SK-N-SH treated with all-trans-retinoic acid at 6 μM for 48 hours (cell line): ENCODE results near the gene SEPTIN5.

Experiments used
- BACH2 ChIP-seq: fragments of 250-450 bp; sonication (Bioruptor Pico); IDR thresholded peaks from 2 replicates; pipeline ENCODE4 v1.9.0; 2021; ENCODE audit warnings: mild to moderate bottlenecking, borderline replicate concordance
- CSDC2 ChIP-seq: fragments of 250-450 bp; sonication (Bioruptor Pico); IDR thresholded peaks from 2 replicates; pipeline ENCODE4 v1.5.0; 2020; ENCODE audit warnings: mild to moderate bottlenecking, moderate library complexity
- RARB ChIP-seq: fragments of 250-450 bp; sonication (Bioruptor Pico); IDR thresholded peaks from 2 replicates; pipeline ENCODE4 v1.8.0; 2021; ENCODE audit warnings: mild to moderate bottlenecking, moderate library complexity
- ZC3H10 ChIP-seq: fragments of 250-450 bp; sonication (Bioruptor Pico); IDR thresholded peaks from 2 replicates; pipeline ENCODE4 v1.5.1; 2021; ENCODE audit warnings: mild to moderate bottlenecking, moderate library complexity
- ZFP3 ChIP-seq: fragments of 250-450 bp; sonication (Bioruptor Pico); IDR thresholded peaks from 2 replicates; pipeline ENCODE4 v1.5.0; 2020; ENCODE audit warnings: mild to moderate bottlenecking, moderate library complexity
- ZFP30 ChIP-seq: fragments of 450-650 bp; formaldehyde crosslinking; IDR thresholded peaks from 2 replicates; pipeline ENCODE4 v1.5.0; 2022; ENCODE audit warnings: mild to moderate bottlenecking, moderate library complexity
- ZNF8 ChIP-seq: fragments of 450-650 bp; formaldehyde crosslinking; IDR thresholded peaks from 2 replicates; pipeline ENCODE4 v1.5.0; 2020; ENCODE audit warnings: mild to moderate bottlenecking, moderate library complexity
- TF ChIP-seq, protein P1 (sequence below): fragments of 250-450 bp; sonication (Bioruptor Pico); IDR thresholded peaks from 2 replicates; pipeline ENCODE4 v1.8.0; 2020; ENCODE audit warnings: mild to moderate bottlenecking, moderate library complexity, borderline replicate concordance
- TF ChIP-seq, protein P2 (sequence below): fragments of 250-450 bp; sonication (Bioruptor Pico); IDR thresholded peaks from 2 replicates; pipeline ENCODE4 v1.5.0; 2020; ENCODE audit warnings: mild to moderate bottlenecking, moderate library complexity
- TF ChIP-seq, protein P3 (sequence below): fragments of 250-450 bp; sonication (Bioruptor Pico); IDR thresholded peaks from 2 replicates; pipeline ENCODE4 v1.8.0; 2021; ENCODE audit warnings: low read depth, mild to moderate bottlenecking, moderate library complexity, borderline replicate concordance
- TF ChIP-seq, protein P4 (sequence below): fragments of 250-450 bp; sonication (Bioruptor Pico); IDR thresholded peaks from 2 replicates; pipeline ENCODE4 v1.5.1; 2020; ENCODE audit warnings: low read depth, mild to moderate bottlenecking, moderate library complexity

DNA sequence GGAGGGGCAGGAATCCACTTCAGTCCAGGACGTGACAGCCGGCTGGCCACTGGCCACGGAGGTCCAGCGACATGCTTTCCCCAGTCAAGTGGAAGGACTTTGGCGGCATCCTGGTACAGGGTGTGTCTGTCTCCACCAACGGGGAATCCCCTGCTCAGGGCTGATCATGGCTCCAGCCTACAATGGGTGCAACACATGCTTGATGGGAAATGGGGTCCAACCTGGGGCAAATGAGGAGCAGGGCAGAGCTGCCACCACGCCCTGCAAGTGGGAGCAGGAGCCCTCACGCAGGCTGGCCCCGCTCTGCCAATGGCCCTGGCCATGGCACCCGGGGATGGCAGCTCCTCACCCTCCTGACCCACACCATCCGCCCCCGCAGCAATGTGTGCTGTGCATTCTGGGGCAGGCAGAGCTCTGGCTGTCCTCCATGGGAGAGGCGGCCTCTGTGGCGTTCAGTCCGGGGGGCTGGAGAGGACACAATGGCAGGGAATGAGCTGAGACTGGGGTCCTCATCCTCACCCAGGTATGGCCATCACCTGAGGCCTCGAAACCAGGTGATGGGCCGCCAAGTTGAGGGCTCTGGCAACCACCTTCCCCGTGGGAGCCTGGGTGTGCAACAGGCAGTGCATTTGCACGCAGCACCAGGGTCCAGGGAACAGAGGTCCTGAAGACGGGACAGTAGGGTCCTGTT, 5.8 kb upstream of the SEPTIN5 start:
- no peak for TF ChIP-seq ZFP3 (CRISPR knock-in tag)
- TF ChIP-seq, protein P1, sequence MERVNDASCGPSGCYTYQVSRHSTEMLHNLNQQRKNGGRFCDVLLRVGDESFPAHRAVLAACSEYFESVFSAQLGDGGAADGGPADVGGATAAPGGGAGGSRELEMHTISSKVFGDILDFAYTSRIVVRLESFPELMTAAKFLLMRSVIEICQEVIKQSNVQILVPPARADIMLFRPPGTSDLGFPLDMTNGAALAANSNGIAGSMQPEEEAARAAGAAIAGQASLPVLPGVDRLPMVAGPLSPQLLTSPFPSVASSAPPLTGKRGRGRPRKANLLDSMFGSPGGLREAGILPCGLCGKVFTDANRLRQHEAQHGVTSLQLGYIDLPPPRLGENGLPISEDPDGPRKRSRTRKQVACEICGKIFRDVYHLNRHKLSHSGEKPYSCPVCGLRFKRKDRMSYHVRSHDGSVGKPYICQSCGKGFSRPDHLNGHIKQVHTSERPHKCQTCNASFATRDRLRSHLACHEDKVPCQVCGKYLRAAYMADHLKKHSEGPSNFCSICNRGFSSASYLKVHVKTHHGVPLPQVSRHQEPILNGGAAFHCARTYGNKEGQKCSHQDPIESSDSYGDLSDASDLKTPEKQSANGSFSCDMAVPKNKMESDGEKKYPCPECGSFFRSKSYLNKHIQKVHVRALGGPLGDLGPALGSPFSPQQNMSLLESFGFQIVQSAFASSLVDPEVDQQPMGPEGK (CRISPR knock-in tag) = no peak
- TF ChIP-seq, protein P2, sequence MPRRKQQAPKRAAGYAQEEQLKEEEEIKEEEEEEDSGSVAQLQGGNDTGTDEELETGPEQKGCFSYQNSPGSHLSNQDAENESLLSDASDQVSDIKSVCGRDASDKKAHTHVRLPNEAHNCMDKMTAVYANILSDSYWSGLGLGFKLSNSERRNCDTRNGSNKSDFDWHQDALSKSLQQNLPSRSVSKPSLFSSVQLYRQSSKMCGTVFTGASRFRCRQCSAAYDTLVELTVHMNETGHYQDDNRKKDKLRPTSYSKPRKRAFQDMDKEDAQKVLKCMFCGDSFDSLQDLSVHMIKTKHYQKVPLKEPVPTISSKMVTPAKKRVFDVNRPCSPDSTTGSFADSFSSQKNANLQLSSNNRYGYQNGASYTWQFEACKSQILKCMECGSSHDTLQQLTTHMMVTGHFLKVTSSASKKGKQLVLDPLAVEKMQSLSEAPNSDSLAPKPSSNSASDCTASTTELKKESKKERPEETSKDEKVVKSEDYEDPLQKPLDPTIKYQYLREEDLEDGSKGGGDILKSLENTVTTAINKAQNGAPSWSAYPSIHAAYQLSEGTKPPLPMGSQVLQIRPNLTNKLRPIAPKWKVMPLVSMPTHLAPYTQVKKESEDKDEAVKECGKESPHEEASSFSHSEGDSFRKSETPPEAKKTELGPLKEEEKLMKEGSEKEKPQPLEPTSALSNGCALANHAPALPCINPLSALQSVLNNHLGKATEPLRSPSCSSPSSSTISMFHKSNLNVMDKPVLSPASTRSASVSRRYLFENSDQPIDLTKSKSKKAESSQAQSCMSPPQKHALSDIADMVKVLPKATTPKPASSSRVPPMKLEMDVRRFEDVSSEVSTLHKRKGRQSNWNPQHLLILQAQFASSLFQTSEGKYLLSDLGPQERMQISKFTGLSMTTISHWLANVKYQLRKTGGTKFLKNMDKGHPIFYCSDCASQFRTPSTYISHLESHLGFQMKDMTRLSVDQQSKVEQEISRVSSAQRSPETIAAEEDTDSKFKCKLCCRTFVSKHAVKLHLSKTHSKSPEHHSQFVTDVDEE (CRISPR knock-in tag) = no peak
- TF ChIP-seq, protein P3, sequence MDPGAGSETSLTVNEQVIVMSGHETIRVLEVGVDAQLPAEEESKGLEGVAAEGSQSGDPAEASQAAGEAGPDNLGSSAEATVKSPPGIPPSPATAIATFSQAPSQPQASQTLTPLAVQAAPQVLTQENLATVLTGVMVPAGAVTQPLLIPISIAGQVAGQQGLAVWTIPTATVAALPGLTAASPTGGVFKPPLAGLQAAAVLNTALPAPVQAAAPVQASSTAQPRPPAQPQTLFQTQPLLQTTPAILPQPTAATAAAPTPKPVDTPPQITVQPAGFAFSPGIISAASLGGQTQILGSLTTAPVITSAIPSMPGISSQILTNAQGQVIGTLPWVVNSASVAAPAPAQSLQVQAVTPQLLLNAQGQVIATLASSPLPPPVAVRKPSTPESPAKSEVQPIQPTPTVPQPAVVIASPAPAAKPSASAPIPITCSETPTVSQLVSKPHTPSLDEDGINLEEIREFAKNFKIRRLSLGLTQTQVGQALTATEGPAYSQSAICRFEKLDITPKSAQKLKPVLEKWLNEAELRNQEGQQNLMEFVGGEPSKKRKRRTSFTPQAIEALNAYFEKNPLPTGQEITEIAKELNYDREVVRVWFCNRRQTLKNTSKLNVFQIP (CRISPR knock-in tag) = no peak
- TF ChIP-seq CSDC2 (CRISPR knock-in tag) = no peak
- TF ChIP-seq ZFP30 (CRISPR knock-in tag) = no peak
- TF ChIP-seq ZC3H10 (CRISPR knock-in tag) = no peak
- TF ChIP-seq RARB (CRISPR knock-in tag) = no peak
- TF ChIP-seq BACH2 (CRISPR knock-in tag) = no peak
- TF ChIP-seq, protein P4, sequence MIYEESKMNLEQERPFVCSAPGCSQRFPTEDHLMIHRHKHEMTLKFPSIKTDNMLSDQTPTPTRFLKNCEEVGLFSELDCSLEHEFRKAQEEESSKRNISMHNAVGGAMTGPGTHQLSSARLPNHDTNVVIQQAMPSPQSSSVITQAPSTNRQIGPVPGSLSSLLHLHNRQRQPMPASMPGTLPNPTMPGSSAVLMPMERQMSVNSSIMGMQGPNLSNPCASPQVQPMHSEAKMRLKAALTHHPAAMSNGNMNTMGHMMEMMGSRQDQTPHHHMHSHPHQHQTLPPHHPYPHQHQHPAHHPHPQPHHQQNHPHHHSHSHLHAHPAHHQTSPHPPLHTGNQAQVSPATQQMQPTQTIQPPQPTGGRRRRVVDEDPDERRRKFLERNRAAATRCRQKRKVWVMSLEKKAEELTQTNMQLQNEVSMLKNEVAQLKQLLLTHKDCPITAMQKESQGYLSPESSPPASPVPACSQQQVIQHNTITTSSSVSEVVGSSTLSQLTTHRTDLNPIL (CRISPR knock-in tag) = no peak
- TF ChIP-seq ZNF8 = no peak
